Measurements from ENCODE around the gene PPP2R5D.
"Not testable (repeated sequence)": the region's sequence is repeated elsewhere in the genome, so short reads cannot be mapped to it uniquely, and the experiment has no call there.

PPP2R5D gene

DNA sequence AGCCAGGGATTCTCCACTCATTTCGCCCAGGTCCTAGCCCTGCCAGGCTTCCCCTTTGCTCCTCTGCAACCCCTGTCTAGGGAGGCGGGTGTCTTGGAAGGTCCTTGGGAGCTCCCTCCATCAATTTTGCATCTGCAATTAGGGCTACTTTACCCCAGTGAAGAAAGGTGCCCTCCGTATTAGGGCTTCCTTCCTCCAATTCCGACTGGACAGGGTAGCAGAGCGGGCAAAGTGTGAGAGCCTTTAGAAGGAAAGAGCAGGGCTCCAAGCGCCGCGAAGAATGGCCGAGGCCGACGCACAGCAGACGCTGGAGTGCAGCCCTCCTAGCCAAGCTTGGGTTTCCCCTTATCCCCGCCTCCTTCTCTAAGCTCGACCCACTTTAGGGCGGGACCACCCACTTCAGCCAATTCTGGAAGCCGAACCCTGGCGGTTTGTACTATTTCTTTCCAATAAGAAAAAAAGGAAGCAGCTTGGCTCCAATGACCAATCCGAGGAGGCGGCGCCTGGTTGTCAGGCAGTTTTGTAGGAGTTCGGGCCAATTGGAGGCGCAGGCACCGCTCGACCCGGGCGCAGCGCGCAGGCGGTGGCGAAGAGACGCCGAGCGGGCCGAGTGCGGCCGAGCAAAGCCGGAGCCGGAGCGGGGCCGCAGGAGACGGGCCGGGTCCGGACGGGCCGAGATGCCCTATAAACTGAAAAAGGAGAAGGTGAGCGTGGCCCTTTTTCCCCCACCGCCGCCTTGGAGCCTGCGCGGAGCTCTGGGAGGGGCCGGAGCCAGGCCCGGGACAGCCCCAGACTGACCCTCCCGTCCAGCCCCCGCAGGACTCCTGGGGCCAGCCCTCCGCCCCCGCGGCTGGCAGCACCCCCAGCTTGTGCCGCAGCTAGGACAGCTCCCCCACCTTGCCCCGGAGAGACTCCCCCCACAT is at the start of gene PPP2R5D:
PPP2R5D (plus strand) TSS at position 570 of the 923 bp plus-strand sequence; CDS start at position 678, 108 bp downstream.
- peak; percentile 99 for DNase-seq (ENCODE audit: low read depth, low spot score)

DNA sequence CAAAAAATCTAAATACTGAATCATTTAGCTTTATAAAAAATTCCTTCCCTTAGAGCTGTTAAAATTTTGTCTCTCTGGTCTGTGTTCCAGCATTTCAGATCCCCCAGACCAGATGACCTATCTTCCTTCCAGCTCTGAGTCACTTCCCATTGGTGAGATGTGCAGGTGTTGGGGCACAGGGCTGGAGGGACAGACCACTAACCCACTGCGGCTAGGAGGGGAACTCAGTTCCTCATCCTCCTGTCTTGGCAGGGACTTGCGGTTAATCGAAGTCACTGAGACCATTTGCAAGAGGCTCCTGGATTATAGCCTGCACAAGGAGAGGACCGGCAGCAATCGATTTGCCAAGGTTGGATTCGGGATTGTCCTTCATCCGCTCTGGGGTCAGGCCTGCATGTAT is 49.0 kb upstream of the PPP2R5D start:
- no peak for DNase-seq (ENCODE audit: low read depth, low spot score)

DNA sequence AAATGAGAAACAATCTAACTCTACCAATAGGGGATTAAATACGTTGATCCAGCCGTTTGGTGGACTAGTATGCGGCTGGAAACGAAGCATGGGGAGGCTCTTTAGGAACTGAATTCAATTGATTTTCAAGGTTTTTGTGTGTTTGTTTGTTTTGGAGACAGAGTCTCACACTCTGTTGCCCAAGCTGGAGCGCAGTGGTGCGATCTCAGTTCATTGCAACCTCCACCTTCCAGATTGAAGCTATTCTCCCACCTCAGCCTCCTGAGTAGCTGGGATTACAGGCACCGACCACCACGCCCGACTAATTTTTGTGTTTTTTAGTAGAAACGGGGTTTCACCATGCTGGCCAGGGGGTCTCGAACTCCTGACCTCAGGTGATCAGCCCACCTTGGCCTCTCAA is 48.0 kb upstream of the PPP2R5D start:
- DNase-seq (ENCODE audit: low read depth, low spot score) = no peak

DNA sequence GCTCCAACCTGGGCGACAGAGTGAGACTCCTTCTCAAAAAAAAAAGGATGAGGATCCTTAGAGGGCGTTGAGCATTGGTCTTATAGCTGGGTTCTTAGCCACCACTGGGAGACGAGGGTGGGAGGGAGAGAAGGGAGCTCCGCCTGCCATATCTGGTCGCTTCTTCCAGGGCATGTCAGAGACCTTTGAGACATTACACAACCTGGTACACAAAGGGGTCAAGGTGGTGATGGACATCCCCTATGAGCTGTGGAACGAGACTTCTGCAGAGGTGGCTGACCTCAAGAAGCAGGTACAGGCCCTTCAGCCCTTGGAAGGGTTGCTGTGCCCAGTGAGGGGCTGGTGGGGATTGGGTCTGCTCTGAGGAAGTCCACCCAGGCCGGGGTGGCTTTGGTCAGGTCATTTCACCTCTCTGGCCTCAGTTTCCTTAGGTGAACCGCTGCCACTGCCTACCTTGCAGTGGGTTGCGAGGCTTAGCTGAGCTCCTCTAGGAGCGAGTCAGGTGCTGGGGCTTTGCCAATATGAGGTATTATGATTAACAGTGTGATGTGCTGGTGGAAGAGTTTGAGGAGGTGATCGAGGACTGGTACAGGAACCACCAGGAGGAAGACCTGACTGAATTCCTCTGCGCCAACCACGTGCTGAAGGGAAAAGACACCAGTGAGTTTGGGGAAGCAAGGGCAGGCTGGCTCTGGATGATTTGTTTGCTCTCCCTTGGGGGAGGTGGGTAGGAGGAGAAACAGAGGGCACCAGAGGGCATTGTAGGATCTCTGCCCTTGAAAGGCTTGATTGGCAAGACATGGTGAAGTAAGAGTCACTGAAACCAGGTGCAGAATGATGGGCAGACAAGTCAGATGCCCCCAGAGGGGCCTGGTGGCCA is 46.6 kb upstream of the PPP2R5D start:
- no peak for DNase-seq (ENCODE audit: low read depth, low spot score)

DNA sequence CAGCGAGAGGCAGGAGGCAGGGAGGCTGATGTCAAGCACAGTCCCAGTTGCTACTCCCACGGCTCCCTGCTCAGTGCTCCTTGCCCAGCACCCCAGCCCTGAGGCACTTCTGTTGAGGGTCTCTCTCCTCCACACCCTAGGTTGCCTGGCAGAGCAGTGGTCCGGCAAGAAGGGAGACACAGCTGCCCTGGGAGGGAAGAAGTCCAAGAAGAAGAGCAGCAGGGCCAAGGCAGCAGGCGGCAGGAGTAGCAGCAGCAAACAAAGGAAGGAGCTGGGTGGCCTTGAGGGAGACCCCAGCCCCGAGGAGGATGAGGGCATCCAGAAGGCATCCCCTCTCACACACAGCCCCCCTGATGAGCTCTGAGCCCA is 46.0 kb upstream of the PPP2R5D start:
- no peak for DNase-seq (ENCODE audit: low read depth, low spot score)

DNA sequence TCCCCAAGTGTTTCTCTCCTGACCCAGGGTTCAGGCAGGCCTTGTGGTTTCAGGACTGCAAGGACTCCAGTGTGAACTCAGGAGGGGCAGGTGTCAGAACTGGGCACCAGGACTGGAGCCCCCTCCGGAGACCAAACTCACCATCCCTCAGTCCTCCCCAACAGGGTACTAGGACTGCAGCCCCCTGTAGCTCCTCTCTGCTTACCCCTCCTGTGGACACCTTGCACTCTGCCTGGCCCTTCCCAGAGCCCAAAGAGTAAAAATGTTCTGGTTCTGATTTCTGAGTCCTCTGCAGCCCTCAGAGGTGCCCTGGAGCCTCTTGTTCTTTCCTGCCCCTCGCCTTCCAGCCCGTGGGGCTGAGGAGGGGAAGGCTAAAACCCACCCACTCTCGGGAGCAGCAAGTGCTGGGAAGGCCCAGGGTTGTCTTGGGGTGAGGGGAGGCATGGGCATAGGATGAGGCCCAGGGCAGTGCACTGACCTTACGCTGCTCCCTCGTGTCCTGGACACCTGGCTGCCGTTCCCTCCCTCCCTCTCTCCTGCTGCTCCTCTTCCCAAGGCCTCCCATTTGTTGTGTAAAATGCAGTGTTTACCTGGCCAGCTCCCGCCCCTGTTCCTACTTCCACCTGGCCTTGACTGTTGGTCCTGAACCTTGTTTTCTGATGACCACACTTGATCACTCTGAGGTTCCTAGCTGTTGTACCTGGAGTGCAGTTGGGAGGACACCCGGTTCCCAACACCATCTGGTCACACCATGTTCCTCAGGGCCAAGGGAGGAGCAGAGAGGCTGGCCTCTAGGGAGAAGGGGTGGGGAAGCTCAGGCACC is 45.2 kb upstream of the PPP2R5D start:
- no peak for DNase-seq (ENCODE audit: low read depth, low spot score)

DNA sequence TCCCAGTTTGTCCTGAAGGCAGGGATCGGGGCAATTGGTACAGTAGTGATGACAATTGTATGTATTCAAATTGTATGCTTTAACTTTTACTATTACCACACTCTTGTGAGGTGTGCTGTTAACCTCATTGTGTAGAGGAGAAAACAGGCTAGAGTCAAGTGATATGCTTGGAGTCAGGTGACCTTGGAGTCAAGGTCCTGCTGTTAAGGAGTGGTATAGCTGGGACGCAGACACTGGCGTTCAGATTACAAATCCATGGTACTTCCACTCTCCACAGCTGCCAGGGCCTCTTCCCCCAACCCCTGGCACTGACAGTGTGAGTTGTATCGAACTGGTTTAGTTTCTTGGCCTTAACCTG is 44.6 kb upstream of the PPP2R5D start:
- no peak for DNase-seq (ENCODE audit: low read depth, low spot score)

DNA sequence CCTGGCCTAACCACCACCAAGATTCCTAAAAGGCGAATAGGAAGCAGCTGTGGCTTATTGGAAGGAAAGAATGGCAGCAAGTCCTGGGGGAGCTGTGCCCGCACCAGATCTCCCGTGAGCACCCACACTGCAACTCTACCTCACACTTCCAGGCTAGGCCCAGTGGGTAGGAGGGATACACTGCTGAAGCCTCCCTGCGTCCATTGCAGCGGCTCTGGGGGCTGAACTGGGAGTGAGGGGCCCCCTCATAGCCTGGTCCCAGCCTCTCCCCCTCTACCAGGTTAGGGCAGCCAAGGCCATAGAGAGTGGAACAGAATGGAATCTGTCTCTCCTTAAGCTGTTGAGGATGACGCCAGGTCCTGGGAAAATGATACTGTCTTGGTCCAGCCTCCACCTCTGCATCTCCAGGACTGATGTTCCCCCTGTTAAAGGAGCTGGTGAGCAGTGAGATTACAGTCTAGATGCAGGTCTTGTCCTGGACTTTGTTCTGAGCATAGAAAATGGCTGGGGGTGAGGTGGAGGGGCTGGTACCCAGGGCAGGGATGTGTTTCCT is 43.8 kb upstream of the PPP2R5D start:
- DNase-seq (ENCODE audit: low read depth, low spot score) = no peak

DNA sequence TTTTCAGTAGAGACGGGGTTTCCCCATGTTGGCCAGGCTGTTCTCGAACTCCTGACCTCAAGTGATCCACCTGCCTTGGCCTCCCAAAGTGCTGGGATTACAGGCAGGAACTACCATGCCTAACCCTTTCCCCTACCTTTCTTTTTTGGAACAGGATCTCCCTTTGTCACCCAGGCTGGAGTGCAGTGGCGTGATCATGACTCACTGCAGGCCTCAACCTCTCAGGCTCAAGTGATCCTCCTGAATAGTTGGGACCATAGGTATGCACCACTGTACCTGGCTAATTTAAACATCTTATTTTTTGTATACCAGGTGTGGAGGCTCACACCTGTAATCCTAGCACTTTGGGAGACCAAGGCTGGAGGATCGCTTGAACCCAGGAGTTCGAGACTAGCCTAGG is 43.0 kb upstream of the PPP2R5D start:
- DNase-seq (ENCODE audit: low read depth, low spot score) = not testable (repeated sequence)

DNA sequence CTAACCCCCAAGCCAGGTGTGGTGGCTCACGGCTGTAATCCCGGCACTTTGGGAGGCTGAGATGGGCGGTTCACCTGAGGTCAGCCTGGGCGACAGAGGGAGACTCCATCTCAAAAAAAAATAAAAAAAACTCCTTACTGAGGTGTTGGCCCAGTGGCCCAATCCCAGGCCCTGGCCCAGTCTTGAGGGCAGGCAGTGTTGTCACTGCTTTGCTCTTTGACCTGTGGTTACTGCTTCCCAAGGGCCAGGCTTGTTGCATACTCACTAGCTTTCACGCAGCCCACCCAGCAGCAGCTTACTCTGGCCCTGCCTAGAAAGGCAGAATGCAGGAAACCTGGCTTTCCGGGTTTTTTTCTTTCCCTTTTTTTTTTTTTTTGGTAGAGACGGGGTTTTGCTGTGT is 41.9 kb upstream of the PPP2R5D start:
- no peak for DNase-seq (ENCODE audit: low read depth, low spot score)

DNA sequence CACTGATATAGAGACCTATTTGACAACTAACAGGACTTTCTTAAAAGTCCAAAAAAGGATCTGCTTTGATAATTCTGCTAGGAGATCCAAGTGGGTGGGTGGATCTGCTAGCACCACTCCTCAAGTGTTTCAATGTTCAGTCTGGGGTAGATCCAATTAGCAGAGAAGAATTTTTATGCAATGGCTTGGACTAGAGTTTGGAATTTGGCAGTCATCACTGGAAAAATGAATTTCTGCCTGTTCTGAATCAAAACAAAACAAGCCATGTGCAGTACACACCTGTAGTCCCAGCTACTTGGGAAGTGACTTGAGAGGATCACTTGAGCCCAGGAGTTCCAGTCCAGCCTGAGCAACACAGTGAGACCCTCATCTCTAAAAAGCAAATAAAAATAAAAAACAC is 36.4 kb upstream of the PPP2R5D start:
- DNase-seq (ENCODE audit: low read depth, low spot score) = no peak

DNA sequence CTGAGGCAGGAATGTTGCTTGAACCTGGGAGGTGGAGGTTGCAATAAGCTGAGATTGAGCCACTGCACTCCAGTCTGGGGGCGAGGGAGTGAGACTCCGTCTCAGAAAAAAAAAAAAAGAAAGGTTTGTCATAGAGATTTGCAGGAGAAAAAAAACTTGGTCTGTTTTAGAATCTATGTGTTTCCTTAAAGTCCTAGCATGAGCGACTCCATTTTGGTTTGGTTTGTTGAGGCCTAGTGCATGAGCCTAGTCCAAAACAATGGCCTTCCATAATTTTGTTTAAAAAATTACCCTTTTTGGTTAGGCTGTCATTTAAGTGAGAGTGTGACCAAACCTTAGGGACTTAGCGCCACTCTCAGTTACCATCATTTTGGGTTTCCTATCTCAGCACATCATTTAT is 32.0 kb upstream of the PPP2R5D start:
- DNase-seq (ENCODE audit: low read depth, low spot score) = no peak

DNA sequence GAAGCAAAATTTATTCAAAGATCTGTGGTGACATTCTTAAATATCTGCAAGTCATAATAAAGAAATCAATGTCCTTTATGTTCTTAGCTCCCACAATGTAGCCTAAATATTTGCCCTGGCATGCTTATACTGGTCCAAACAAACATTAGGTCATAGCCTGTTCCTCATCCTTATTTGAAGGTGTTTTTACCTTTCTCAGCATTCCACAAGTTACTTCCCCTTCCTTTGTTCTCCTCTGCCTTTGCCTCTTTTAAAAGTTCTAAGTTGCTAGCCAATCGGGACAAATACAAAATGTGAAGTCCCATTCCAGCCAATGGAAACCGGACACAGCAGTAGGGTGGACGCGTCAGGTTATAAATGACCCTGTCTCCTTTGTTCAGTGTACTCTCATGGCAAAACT is 30.0 kb upstream of the PPP2R5D start:
- not testable (repeated sequence) for DNase-seq (ENCODE audit: low read depth, low spot score)

DNA sequence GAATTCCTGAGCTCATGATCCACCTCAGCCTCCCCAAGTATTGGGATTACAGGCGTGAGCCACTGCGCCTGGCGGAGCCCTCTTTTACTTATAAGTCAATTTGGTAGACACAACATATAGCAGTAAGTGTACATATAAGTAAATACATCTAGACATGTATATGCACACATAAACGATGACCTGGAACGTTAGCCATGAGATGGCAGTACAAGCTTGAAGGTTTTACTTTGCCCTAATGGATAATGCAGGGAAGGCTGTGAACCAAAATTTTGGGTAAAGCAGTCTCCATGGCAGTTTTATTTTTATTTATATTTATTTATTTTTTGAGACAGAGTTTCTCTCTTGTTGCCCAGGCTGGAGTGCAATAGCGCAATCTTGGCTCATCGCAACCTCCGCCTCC is 26.2 kb upstream of the PPP2R5D start:
- no peak for DNase-seq (ENCODE audit: low read depth, low spot score)

DNA sequence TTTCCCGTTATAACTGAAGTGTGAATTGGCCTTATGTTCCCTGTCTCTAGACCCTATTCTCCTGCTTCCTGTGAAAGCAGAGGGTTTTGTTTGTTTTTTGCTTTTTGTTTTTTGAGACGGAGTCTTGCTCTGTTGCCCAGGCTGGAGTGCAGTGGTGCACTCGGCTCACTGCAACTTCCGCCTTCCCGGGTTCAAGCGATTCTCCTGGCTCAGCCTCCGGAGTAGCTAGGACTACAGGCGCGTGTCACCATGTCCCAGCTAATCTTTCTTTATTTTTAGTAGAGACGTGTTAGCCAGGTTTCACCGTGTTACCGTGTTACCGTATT is 24.5 kb upstream of the PPP2R5D start:
- DNase-seq (ENCODE audit: low read depth, low spot score) = no peak

DNA sequence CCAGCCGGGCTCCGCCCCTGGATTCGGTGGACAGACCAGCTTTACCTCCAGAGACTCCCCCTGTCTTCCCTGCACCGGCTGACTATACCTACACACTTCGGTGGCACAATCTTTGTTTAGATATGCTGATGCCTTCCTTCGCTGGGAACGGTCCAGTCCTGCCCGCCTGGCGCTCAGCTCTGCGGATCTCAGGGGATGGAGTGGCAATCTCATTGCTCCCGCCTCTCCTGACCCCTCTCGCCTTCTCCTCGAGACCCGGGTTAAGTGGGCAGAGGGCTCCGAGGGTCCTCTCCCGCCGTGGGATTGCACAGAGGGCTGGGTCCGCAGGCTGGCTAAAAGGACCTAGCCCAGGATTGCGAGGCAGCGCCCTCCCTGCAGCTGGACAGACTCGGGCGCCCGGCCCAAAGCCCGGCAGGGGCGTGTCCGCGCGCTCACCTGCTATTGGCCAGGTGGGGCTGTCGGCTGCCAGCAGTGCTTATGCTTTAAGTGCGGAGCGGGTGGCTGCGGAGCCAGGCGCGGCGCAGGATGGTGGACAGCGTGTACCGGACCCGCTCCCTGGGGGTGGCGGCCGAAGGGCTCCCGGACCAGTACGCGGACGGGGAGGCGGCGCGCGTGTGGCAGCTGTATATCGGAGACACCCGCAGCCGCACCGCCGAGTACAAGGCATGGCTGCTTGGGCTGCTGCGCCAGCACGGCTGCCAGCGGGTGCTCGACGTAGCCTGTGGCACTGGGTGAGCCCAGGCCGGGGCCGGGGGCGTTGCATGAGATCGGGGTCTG is 23.9 kb upstream of the PPP2R5D start, which contains the start of gene GNMT:
GNMT (plus strand) TSS at position 512 of the 777 bp plus-strand sequence; CDS start at position 526, 14 bp downstream.
- DNase-seq (ENCODE audit: low read depth, low spot score) = peak; percentile 82

DNA sequence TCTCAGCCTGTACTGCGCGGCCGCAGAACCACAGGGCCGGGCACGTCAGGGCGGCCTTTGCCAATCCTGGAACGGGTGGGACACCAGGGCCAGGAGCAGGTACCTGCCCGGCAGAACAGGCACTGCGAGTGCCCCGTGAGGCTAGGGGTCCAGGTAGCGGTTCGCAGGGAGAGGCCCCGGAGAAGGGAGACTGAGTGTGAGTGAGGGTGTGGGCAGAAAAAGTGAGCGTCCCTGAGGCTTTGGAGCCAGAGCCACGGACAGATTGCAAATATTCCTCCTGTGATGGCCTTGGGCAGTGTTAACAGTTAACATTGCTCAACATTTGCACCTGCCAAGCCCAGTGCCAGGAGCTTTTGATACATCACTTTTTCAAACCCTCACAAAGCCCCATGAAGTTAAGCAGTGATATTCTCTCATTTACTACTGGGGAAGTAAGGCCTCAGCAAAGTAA is 23.3 kb upstream of the PPP2R5D start:
- DNase-seq (ENCODE audit: low read depth, low spot score) = no peak

DNA sequence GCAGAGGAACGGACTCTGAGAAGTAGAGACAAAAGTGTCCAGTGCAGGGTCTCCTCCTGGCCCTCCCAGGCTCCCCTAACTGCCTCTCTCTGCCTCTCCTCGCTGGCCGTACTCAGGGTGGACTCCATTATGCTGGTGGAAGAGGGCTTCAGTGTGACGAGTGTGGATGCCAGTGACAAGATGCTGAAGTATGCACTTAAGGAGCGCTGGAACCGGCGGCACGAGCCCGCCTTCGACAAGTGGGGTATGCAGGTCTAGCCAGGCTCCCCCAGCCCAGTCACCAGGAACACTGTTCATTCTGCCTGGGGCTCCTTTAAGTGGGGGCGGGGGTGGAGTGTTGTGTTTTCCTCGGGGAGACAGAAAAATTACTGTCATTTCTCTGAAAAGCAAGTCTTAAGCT is 22.3 kb upstream of the PPP2R5D start:
- DNase-seq (ENCODE audit: low read depth, low spot score) = no peak

DNA sequence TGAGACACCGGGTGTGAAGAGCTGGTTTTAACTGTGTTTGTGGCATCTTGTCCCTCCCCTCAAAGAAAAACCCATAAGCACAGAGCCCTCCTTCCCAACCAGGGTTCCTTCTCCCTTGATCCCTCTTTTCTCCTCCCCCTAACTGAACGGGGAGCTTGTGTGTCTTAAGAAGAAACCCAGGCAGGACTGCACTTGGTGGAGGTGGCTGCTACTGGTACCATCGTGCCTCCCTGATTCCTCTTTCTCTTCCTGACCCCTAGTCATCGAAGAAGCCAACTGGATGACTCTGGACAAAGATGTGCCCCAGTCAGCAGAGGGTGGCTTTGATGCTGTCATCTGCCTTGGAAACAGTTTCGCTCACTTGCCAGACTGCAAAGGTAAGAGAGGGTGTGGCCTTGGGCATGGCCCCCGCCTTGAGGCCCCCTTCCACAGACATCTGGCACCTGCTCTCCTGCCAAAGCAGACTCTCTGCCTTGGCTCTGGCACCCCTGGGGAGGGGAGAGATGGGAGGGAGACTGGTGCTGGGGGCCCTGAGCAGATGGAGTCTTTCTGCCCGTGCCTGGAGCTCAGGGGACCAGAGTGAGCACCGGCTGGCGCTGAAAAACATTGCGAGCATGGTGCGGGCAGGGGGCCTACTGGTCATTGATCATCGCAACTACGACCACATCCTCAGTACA is 21.7 kb upstream of the PPP2R5D start:
- no peak for DNase-seq (ENCODE audit: low read depth, low spot score)

All from ELF-1 (cell line).